NCI-H748 (cell line): ENCODE measurements around the gene CLHC1.
"Not testable (repeated sequence)": the region's sequence is repeated elsewhere in the genome, so short reads cannot be mapped to it uniquely, and the experiment has no call there.

Source experiments
- DNase-seq: peaks from one replicate; lab custom pipeline; 2025; ENCODE audit not compliant: unreplicated experiment; lab: John Stamatoyannopoulos, UW

CLHC1 gene

DNA sequence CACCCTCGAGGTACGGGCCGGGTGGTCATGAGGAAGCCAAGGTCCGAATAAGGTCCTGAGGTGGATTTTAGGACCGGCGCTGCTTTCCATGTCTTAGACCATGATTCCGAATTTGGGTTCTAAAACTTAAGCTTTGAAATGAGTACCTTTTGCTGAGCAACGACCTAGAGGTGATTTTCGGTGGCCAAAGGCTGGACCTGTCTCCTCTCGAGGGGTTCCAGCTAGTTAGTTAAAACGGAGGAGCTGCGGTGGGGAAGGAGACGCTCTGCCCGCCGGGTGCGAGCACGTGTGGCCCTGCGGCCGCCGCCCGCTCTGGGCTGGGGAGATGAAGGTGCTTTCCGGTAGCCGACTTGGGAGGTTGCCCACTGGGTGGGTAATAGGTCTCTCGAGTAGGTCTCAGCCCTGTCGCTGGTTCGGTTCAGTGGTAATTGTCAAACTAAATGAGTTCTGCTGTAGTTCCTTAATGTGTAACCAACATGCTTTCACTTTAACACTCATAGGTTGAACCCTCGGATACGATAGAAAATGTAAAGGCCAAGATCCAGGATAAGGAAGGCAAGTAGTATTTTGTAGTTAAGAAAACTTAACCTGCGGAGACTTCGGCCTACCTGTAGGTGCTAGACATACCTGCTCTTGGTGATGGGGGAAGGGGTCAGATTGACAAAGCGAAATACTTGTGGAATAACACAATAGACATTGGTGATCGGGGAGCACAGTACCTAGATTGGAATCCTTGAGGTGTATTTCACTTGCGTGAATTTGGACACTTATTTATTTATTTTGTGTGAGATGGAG lies 967 bp upstream of the CLHC1 start:
- DNase-seq, result peak; percentile 30

DNA sequence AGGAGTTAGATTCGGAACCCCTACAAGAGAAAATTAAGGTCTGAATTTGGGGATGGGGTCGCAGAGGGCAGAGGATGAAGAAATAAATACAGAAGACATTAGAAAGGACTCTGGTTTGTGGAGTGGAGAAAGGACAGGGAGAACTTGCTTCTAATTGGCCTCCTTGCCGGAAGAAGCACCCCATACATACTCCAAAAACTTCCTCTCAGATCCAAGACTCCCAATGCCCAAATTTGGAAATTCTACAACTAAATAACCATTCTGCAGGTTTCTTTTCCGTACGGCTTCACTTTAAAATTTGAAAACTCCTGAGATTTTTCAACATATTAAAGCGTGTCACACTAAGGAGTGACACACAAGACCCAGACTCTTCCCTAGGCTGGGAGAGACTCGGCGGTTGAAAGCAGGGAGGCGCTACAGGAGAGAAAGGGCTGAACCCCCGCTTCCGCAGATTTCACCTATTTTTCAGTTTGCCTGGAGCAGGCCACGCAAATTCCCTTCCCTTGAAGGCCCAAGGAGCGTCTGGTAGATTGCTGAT lies 478 bp downstream of the CLHC1 start:
- no peak for DNase-seq

DNA sequence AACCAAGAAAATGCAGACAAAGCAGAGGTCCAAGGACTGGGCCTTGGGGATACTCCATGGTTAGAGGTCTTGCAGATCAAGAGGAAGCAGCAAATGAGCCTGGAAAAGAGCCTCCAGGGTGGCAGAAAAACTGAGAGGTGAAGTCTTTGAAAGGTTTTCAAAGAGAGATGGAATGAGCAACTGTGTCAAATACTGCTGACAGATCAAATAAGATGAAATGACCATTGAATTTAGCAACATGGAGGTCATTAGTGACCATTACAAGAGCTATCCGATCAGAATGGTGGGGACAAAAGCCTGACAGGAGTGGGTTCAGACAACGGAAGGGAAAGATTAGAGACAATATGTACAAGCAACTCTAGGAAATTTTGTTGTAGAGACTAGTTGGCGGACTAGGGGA lies 1.5 kb downstream of the CLHC1 start:
- no peak for DNase-seq

DNA sequence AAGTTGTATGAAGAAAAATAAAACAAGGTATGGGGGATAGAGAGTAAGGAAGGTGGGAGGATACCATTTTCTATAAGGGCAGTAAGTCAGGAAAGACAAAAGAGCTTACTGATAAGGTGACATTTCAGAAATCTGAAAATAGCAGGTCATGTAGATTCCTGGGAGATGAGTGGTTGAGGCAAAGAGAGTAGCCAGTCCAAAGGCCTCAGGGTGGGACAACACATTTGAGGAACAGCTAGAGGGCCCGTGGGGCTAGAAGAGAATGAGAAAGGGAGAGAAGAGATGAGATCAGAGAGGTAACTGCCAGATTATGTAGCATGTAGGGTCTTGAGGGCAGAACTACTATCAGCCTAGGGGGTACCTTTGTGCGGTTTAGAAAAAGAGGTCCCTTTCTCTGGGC lies 2.9 kb downstream of the CLHC1 start:
- DNase-seq, result no peak

DNA sequence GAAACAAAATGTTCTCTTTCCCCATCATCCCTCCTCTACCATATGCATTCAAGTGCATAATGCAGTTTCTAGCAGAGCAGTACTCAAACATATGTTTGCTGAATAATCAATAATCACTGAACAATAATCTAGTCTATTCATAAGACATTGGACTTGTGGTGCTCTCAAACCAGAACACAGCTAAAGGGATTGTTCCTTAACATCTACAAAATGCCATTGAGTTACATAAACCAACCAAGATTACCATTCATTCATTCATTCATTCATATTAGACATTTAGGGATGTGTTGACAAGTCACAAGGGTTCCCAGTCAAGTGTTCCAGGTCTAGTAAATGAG lies 3.9 kb downstream of the CLHC1 start:
- DNase-seq, result no peak

DNA sequence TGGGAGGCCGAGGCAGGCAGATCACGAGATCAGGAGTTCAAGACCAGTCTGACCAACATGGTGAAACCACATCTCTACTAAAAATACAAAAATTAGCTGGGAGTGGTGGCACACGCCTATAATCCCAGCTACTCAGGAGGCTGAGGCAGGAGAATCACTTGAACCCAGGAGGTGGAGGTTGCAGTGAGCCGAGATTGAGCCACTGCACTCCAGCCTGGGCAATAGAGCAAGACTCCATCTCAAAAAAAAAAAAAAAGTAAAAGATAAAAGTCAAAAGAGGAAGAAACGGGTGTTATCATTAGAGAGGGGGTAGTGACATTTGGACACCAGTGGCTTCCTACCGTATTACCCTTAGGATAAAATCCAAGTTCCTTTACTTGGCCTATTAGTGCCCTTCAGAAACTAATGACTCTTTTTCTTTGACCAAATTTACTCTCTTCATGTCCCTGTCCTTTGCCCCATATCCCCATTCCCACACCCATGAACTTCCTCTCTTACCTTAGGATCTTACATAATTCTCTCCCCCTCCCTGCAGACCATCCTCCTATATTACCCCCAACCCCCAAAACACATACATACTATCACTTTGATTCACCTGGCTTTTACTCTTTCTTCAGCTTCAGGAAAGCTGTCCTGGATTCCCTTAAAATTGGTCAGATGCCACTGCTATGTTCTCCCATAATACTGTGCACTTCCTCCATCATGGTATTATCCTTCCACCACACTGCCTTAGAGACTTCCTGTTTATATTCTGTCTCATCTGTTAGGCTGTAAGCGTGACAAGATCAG lies 4.5 kb downstream of the CLHC1 start:
- not testable (repeated sequence) for DNase-seq

DNA sequence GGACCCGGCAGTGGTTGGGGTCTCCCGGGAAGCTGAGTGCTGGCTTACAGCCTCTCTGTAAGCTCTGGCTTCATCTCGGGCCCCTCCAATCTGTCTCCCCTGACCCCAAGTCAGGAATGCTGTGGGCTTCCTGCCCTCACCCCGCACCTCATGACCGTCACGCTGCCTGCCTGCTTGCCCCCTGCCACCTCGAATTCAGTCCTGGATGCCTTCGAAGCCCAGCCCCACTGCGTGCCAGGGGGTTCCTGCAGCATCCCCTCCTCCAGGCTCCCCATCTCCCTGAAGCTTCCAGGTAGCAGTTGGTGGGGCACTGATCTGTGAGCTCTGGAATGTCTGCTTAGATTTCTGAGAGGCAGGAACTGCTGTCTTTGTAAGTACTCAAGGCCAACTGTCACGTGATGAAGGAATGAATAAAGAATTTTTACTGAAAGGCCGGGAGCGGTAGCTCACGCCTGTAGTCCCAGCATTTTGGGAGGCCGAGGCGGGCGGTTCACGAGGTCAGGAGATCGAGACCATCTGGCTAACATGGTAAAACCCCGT lies 6.5 kb downstream of the CLHC1 start:
- DNase-seq, result no peak

DNA sequence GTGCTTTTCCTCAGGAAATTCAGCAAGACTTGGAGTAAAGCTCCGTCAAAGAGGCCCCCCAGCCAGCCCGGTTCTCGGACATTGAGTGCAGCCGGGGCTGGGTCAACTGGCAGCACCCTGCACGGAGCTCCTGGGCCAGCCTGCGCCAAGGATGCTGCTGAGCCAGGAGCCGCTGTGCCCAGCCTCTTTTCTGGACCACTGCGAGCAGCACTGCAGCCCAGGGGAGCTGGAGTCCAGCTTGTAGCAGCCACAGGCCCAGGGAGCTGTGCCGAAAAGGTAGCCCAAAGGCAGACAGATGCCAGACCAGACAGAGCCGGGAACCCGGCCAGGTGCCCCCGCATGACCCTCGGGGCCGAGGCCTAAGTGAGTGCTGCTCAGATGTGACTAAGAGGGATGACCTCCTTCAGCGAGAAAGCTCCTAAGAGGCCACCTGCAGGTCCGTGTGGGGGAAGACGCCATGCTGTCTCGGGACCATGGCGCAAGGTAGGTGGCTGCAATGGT lies 7.3 kb downstream of the CLHC1 start:
- no peak for DNase-seq

DNA sequence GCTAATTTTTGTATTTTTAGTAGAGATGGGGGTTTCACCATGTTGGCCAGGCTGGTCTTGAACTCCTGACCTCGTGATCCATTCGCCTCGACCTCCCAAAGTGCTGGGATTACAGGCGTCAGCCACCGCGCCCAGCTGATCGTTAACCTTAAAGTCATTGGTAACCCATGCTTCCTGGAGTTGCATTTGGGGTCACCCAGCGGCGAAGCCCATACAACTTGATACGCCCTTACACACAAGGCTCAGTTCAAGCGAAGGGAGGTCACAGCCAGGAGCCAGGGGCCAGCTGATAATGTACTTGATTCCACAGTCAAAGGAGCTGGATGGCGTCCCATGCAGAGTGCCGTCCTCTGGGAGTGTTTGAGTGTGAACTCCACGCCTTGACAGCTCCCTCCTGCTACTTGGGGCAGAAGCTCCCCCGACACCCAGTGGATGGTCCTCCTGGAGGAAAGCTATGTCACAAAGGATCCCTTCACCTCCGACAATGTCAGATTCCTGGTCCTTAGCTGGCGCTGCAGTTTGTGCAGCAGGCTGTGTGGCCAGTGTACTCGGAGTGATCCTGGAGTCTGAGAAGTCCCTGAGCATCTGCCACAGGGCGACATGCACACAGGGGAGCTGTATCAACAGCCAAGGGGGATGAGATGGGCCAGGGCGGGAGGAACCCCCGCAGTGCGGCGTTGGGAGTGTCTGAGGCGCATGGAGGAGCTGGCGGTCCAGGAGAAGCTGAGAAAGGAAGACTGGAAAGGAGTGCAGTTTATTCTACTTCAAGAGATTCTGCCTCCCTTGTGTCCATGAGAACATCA lies 7.9 kb downstream of the CLHC1 start:
- DNase-seq, result peak; percentile 6

DNA sequence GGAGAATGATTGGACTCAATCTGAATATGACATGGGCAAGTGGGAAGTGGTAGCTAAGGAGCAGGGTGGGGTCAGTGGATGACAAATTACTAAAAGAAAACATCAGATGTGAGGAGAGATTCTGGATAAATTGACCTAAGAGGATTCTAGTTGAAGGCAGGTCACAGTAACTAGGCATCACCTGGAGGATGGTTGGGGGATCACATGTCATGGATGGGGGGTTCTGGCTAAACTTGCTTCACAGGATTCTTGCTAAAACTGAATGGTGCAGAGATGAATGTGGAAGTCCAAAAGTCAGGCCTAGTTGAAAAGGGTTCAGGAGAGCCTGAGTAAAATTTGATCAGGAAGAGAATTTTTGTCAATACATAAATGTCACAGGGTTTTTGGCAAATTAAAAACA lies 18.3 kb downstream of the CLHC1 start:
- DNase-seq, result no peak

DNA sequence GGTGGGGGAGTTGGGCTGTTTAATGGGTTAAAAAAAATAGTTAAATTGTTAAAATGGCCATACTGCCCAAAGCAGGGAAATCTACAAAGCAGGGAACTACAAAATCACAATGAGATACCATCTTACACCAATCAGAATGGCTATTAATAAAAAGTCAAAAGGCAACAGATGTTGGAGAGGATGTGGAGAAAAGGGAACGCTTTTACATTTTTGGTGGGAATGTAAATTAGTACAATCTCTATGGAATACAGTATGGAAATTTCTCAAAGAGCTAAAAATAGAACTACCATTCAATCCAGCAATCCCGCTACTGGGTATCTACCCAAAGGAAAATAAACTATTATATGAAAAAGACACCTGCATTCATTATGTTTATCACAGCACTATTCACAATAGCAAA lies 27.1 kb downstream of the CLHC1 start:
- DNase-seq, result no peak

DNA sequence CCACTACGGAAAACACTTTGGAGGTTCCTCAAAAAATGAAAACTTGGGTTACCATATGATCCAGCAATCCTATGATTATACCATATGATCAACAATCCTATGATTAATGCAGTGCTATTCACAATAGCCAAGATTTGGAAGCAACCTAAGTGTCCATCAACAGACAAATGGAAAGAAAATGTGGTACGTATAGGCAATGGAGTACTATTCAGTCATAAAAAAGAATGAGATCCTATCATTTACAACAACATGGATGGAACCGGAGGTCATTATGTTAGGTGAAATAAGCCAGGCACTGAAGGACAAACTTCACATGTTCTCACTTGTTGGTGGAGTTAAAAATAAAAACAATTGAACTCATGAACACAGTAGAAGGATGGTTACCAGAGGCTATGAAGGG lies 27.6 kb downstream of the CLHC1 start:
- DNase-seq, result no peak

DNA sequence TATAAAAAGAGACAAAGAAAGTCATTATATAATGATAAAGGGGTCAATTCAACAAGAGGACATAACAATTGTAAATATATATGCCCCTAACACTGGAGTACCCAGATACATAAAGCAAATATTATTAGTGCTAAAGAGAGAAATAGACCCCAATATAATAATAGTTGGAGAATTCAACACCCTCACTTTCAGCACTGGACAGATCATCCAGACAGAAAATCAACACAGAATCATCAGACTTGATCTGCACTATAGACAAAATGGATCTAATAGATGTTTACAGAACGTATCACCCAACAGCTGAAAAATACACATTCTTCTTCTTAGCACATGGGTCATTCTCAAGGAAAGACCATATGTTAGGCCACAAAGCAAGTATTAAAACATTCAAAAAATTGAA lies 31.7 kb downstream of the CLHC1 start:
- DNase-seq, result no peak

DNA sequence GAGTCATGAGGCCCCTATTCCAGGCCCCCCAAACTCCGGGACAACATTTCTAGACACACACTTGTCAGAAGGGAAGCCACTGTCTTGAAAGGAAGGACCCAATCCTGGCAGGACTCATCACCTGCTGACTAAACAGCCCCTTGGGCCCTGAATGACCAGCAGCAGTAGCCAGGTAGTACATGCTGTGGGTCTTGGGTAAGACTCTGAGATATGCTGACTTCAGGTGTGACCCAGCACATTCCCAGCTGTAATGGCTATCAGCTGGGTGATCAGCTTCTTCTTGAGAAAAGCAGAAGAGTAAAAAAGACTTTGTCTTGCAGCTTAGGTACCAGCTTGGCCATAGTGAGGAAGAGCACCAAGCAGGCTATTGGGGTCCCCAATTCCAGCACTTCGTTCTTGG lies 35.6 kb downstream of the CLHC1 start:
- DNase-seq, result no peak

DNA sequence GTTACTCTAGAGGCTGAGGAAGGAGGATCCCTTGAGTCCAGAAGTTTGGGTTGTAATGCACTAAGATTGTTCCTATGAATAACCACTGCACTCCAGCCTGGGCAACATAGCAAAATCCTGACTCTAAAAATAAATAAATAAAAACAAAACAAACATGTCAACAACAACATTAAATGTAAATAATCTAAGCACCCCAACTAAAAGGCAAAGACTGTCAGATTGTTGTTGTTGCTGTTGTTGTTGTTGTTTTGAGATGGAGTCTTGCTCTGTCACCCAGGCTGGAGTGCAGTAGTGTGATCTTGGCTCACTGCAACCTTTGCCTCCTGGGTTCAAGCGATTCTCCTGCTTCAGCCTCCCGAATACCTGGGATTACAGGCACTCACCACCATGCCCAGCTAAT lies 40.2 kb downstream of the CLHC1 start:
- DNase-seq, result not testable (repeated sequence)

DNA sequence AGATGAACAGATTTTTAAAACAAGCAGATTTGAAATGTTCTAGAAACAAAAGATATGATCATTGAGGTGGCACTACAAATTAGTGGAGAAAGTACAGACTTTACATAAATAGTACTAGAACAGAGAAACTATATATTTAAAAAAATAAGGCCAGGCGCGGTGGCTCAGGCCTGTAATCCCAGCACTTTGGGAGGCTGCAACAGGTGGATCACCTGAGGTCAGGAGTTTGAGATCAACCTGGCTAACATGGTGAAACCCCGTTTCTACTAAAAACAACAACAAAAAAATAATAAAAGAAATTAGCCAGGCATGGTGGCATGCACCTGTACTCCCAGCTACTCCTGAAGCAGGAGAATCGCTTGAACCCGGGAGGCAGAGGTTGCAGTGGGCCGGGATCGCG lies 45.3 kb downstream of the CLHC1 start:
- DNase-seq, result not testable (repeated sequence)

DNA sequence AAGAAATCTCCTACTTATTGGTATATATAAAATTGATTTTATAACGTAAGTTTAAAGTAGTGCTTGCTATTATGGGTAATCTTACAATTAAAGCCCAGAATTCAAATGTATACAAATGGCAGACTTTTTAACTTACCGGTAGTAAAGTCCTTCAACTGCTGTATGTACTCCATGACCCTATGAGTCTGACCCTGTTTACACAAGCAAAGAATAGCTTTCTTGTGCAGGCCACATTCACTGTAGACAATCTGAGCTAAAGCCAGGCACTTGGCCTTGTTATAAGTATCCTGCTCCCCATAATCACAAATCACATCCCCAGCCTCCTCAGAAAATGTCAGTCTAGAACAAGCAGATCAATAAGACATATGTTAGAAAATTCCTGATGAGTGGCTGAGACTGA lies 51.7 kb downstream of the CLHC1 start:
- no peak for DNase-seq

DNA sequence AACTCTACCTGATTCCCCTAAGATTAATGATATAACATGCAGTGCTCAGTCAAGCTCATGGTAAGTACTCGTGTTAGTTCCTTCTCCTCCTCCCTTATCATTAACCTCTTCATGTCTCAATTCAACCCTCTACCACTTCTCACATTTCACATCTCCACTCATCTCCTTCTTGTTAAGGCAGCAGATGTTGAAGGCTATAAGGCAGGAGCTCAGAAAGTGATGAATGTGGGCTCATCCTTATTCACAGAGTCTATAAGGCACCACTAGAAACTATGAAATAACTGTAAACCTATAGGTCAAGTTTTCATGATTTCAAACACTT lies 56.0 kb downstream of the CLHC1 start:
- no peak for DNase-seq

DNA sequence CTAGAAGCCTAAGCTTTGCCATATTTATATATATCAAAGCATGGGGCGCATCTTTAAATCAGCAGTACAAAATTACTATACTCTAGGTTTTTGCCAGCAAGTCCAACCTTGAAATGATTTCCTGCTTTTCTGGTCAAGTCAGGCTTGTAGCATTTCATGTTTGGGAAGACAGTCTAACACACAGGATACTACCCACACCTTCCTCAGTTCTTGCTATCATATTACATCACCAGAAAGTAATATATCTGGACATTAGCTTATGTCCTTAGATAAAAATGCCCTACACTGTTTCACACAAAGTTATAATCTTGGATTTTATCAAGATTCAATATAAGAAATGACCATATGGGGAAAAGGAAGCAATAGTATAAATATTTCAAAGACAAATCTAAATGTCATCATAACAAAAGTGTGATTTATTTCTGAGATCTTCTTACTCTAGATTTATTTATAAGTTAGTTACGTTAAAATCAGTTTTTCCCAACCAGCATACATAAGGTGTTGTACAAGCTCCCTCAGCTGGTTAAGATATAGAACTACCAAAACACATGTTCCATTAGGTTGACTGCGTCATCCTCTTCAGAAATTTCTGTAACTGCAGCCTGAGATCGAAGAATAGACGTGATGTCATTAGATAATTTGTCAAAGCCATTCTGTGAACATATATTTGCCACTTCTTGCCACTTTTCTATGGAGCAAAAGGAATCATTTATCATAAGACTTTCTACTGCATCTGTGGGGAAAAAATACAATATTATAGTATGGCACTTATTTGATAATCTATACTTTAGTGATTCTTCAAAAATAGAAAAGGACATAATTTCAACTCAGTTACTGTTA lies 56.6 kb downstream of the CLHC1 start:
- peak; percentile 61 for DNase-seq

DNA sequence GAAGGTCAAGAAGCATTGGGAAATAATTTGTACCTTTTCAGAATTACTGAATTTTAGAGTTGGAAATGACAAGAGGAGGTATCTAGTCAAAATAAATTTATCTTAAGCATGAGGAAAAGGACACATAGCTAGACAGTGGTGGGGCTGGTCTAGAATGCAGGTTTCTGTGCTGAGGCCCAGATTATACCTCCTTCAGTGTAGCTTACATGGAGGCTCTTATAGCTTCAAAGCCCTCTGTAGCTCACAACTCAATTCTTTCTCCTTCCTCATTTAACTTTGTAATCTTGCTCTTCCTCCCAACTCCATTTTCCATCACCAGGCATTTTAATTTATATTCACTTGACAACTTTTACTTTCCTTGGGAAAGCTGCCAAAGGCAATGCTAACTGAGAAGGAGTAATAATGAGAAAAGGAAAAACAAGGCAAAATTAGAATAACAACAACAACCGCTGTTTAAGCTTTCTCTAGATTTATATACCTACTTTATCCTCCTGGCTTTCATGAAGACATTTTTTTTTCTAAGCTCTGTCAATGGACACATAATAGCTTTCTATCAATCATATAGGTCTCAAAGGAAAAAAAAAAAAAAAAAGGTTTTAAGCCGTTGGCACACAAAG lies 58.5 kb downstream of the CLHC1 start:
- no peak for DNase-seq
